ENCODE data around the gene ATG2B.
"Not testable (repeated sequence)": the region's sequence is repeated elsewhere in the genome, so short reads cannot be mapped to it uniquely, and the experiment has no call there.

ATG2B gene

GRCh38 chr14:96349286-96350075 lies 13.7 kb downstream of the ATG2B start (continued):
- no peak for TF ChIP-seq OSR2 (tag by site-specific recombination; IDR thresholded peaks at IDR 0.05)
- TF ChIP-seq KLF7 (tag by site-specific recombination; IDR thresholded peaks at IDR 0.05; ENCODE audit: borderline replicate concordance) = no peak

DNA sequence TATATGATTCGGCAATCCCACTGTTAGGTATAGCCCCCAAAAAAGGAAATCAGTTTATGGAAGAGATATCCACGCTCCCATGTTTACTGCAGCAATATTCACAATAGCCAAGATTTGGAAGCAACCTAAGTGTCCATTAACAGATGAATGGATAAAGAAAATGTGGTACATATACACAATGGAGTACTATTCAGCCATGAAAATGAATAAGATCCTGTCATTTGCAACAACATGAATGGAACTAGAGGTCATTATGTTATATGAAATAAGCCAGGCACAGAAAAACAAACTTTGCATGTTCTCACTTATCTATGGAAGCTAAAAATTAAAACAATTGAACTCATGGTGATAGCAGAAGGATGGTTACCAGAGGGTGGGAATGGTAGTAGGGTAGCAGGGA lies 15.2 kb downstream of the ATG2B start:
- CTCF ChIA-PET; H3K36me3 ChIP-seq (ENCODE audit: control insufficient read depth in 2 of 2, insufficient read depth in 1 of 2, low read length in 2 of 2); H3K27ac ChIP-seq (ENCODE audit: extremely low read depth, low read depth, low read length); POLR2A ChIA-PET; H3K9me3 ChIP-seq (ENCODE audit: control insufficient read depth, insufficient read depth, low read depth, low read length); H3K4me3 ChIP-seq (ENCODE audit: low read depth, low read length); H3K4me1 ChIP-seq (ENCODE audit: control insufficient read depth, insufficient read depth, low read length): not testable (repeated sequence)
- 0 out of 2 replicates have a peak, but pooled peaks have one; percentile 56 for TF ChIP-seq ZNF580 (tag by site-specific recombination; IDR thresholded peaks at IDR 0.05)
- peak; percentile 95 for TF ChIP-seq ZNF146 (tag by site-specific recombination; IDR thresholded peaks at IDR 0.05)

- TF ChIP-seq, protein P1, sequence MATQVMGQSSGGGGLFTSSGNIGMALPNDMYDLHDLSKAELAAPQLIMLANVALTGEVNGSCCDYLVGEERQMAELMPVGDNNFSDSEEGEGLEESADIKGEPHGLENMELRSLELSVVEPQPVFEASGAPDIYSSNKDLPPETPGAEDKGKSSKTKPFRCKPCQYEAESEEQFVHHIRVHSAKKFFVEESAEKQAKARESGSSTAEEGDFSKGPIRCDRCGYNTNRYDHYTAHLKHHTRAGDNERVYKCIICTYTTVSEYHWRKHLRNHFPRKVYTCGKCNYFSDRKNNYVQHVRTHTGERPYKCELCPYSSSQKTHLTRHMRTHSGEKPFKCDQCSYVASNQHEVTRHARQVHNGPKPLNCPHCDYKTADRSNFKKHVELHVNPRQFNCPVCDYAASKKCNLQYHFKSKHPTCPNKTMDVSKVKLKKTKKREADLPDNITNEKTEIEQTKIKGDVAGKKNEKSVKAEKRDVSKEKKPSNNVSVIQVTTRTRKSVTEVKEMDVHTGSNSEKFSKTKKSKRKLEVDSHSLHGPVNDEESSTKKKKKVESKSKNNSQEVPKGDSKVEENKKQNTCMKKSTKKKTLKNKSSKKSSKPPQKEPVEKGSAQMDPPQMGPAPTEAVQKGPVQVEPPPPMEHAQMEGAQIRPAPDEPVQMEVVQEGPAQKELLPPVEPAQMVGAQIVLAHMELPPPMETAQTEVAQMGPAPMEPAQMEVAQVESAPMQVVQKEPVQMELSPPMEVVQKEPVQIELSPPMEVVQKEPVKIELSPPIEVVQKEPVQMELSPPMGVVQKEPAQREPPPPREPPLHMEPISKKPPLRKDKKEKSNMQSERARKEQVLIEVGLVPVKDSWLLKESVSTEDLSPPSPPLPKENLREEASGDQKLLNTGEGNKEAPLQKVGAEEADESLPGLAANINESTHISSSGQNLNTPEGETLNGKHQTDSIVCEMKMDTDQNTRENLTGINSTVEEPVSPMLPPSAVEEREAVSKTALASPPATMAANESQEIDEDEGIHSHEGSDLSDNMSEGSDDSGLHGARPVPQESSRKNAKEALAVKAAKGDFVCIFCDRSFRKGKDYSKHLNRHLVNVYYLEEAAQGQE (tag by site-specific recombination; IDR thresholded peaks at IDR 0.05) = no peak
- no peak for TF ChIP-seq BCL6B (tag by site-specific recombination; IDR thresholded peaks at IDR 0.05)
- ChIA-PET POLR2A (no interaction called here), CTCF (no interaction called here)
Observed at GRCh38 chr14:96345669-96346068, 17.5 kb downstream of the ATG2B start.

GRCh38 chr14:96341323-96341722 lies 21.8 kb downstream of the ATG2B start:
- H3K9me3 ChIP-seq (ENCODE audit: control insufficient read depth, insufficient read depth, low read depth, low read length) = no peaks in the 10 kb centered on the region
- H3K36me3 ChIP-seq (ENCODE audit: control insufficient read depth in 2 of 2, insufficient read depth in 1 of 2, low read length in 2 of 2) = peaks cover 22 to 32% of the 10 kb centered on the region in 2 experiments
- CTCF ChIA-PET = interaction anchor here (0.6 to 0.7 kb wide), 3 partner anchors 9 to 240 kb away, joined by 3 read pairs; no protein-coding TSS in a partner anchor
- TF ChIP-seq, protein P2, sequence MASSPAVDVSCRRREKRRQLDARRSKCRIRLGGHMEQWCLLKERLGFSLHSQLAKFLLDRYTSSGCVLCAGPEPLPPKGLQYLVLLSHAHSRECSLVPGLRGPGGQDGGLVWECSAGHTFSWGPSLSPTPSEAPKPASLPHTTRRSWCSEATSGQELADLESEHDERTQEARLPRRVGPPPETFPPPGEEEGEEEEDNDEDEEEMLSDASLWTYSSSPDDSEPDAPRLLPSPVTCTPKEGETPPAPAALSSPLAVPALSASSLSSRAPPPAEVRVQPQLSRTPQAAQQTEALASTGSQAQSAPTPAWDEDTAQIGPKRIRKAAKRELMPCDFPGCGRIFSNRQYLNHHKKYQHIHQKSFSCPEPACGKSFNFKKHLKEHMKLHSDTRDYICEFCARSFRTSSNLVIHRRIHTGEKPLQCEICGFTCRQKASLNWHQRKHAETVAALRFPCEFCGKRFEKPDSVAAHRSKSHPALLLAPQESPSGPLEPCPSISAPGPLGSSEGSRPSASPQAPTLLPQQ (tag by site-specific recombination; IDR thresholded peaks at IDR 0.05) = no peak
- TF ChIP-seq ZNF174 (tag by site-specific recombination; IDR thresholded peaks at IDR 0.05) (no peak), ZSCAN23 (tag by site-specific recombination; IDR thresholded peaks at IDR 0.05) (no peak), YY1 (tag by site-specific recombination; IDR thresholded peaks at IDR 0.05) (no peak), ZNF558 (tag by site-specific recombination; IDR thresholded peaks at IDR 0.05) (no peak), BCL6B (tag by site-specific recombination; IDR thresholded peaks at IDR 0.05) (no peak), ZNF354C (tag by site-specific recombination; IDR thresholded peaks at IDR 0.05; ENCODE audit: borderline replicate concordance, low read depth) (no peak), RBAK (tag by site-specific recombination; IDR thresholded peaks at IDR 0.05) (no peak)
- H3K4me3 ChIP-seq (ENCODE audit: low read depth, low read length) = no peak overlapping the region
- POLR2A ChIA-PET = no interaction called here
- H3K27ac ChIP-seq (ENCODE audit: extremely low read depth, low read depth, low read length) = no peak overlapping the region
- H3K4me1 ChIP-seq (ENCODE audit: control insufficient read depth, insufficient read depth, low read length) = peaks cover 5% of the 10 kb centered on the region

More at GRCh38 chr14:96345669-96346068, 17.5 kb downstream of the ATG2B start:
- Histone ChIP-seq H3K9me3 (ENCODE audit: control insufficient read depth, insufficient read depth, low read depth, low read length) (no peaks in the 10 kb centered on the region), H3K4me1 (ENCODE audit: control insufficient read depth, insufficient read depth, low read length) (peaks cover 5% of the 10 kb centered on the region), H3K4me3 (ENCODE audit: low read depth, low read length) (no peak overlapping the region), H3K36me3 (ENCODE audit: control insufficient read depth in 2 of 2, insufficient read depth in 1 of 2, low read length in 2 of 2) (peaks cover 5 to 6% of the 10 kb centered on the region in 2 experiments; a peak in 2 of 3 replicates), H3K27ac (ENCODE audit: extremely low read depth, low read depth, low read length) (no peak overlapping the region)

Data from HEK293 (cell line).